HepG2 (cell line): ENCODE measurements around the gene STK39. TPM values are rescaled to one million over a fixed set of nuclear protein-coding genes. Genes with fewer than 3 reads are reported as not detected.

ENCODE experiments used
- ATAC-seq: fragments of 200-7000 bp; cut with Tn5 transposase; 3 replicates; pipeline ENCODE4 v1.9.1; 2020; ENCODE audit warnings: mild to moderate bottlenecking, moderate library complexity
- BruUV-seq: library from RNA; stranded (reverse); fragments of 400-500 nt; replicated peaks from 2 replicates; lab custom pipeline; 2021; lab: Mats Ljungman, UMichigan
- CTCF ChIA-PET: fragments of 300-600 bp; formaldehyde crosslinking; extraction: SDS; loops from one replicate; lab custom pipeline; 2021; ENCODE audit warnings: low total read pairs, inconsistent platforms, low intra/inter-chr PET ratio; lab: Yijun Ruan, JAX
- POLR2A ChIA-PET: fragments of 350-600 bp; sonication (Branson Sonifier 250); formaldehyde crosslinking; loops from one replicate; lab custom pipeline; 2020; ENCODE audit warnings: antibody characterized with exemption, inconsistent platforms; lab: Yijun Ruan, JAX
- DNase-seq: peaks from one replicate; pipeline ENCODE4 v3.0.0-alpha.2; 2015; ENCODE audit warnings: low spot score
- FAIRE-seq: peaks from 3 replicates; lab custom pipeline; 2011; peaks lifted over from hg19 to GRCh38; lab: Jason Lieb, UNC
- H2AFZ ChIP-seq: one replicate; pipeline ENCODE4 v1.6.1; 2011; ENCODE audit warnings: low read length, inconsistent platforms
- H3K27ac ChIP-seq: fragments of 300-600 bp; 3 replicates; pipeline ENCODE4 v1.8.0; 2011; ENCODE audit warnings: mixed run types, mild to moderate bottlenecking, mixed read lengths, low read length, inconsistent platforms; ENCODE audit not compliant: insufficient read depth; ENCODE audit errors: extremely low read length
- H3K27me3 ChIP-seq, 2 experiments: fragments of 200-600 bp in 1 of 2; 2 replicates in 1 of 2; 3 replicates in 1 of 2; pipeline versions ENCODE4 v1.6.0 to v1.8.0; 2011; ENCODE audit warnings: low read length in 2 of 2, mild to moderate bottlenecking in 2 of 2, moderate library complexity in 2 of 2, inconsistent platforms in 1 of 2; ENCODE audit not compliant: insufficient read depth in 2 of 2, control insufficient read depth in 1 of 2
- H3K36me3 ChIP-seq, 2 experiments: fragments of 200-600 bp in 1 of 2; replicated peaks in 1 of 2; 2 replicates in 1 of 2; 3 replicates in 1 of 2; pipeline versions ENCODE4 v1.5.1 to v1.8.0; 2011; ENCODE audit warnings: low read length in 2 of 2, inconsistent platforms in 1 of 2; ENCODE audit not compliant: insufficient read depth in 2 of 2, control insufficient read depth in 1 of 2
- H3K4me1 ChIP-seq: 2 replicates; pipeline ENCODE4 v1.5.1; 2012; ENCODE audit warnings: low read length, inconsistent platforms; ENCODE audit not compliant: insufficient read depth
- H3K4me2 ChIP-seq: 2 replicates; pipeline ENCODE4 v1.6.0; 2011; ENCODE audit warnings: low read depth, low read length, inconsistent platforms
- H3K4me3 ChIP-seq, 3 experiments: fragments of 200-600 bp in 1 of 3; sonication (generic), shearing (Covaris generic) in 1 of 3; replicated peaks in 1 of 3; 2 replicates each; pipeline ENCODE4 v1.5.1; 2011 to 2016; ENCODE audit warnings: low read length in 3 of 3, inconsistent platforms in 2 of 3, low read depth in 2 of 3, mild to moderate bottlenecking in 2 of 3, control low read depth in 1 of 3, mixed read lengths in 1 of 3; ENCODE audit not compliant: insufficient read depth in 1 of 3
- H3K79me2 ChIP-seq: one replicate; pipeline ENCODE4 v1.6.1; 2011; ENCODE audit warnings: low read length, inconsistent platforms; ENCODE audit not compliant: insufficient read depth
- H3K9ac ChIP-seq: 2 replicates; pipeline ENCODE4 v1.6.0; 2011; ENCODE audit warnings: mild to moderate bottlenecking, low read depth, low read length, inconsistent platforms; ENCODE audit not compliant: insufficient read depth
- H3K9me3 ChIP-seq: 2 replicates; pipeline ENCODE4 v1.5.1; 2012; ENCODE audit warnings: mild to moderate bottlenecking, low read length
- H4K20me1 ChIP-seq: 2 replicates; pipeline ENCODE4 v1.6.0; 2011; ENCODE audit warnings: inconsistent platforms, mild to moderate bottlenecking, low read length, moderate library complexity; ENCODE audit not compliant: insufficient read depth
- ASH2L ChIP-seq: fragments of 300-600, 200-600 bp; sonication (generic); IDR thresholded peaks from 2 replicates; pipeline ENCODE4 v1.7.0; 2017; ENCODE audit warnings: low read depth, mild to moderate bottlenecking, moderate library complexity, mixed read lengths, low read length; ENCODE audit not compliant: insufficient read length
- ATF1 ChIP-seq: IDR thresholded peaks from 2 replicates; pipeline ENCODE4 v1.6.1; 2016; ENCODE audit warnings: mild to moderate bottlenecking, control low read depth
- FOXA3 ChIP-seq: IDR thresholded peaks from 2 replicates; pipeline ENCODE4 v1.6.1; 2016; ENCODE audit warnings: missing genetic modification reagents, missing compliant biosample characterization
- GTF2F1 ChIP-seq: fragments of 150-350 bp; IDR thresholded peaks from 2 replicates; pipeline ENCODE4 v1.6.1; 2014; ENCODE audit warnings: low read length
- MTA3 ChIP-seq: sonication (generic); formaldehyde crosslinking; IDR thresholded peaks from 2 replicates; pipeline ENCODE4 v1.4.0; 2020; ENCODE audit warnings: missing genetic modification reagents
- RFX5 ChIP-seq: IDR thresholded peaks from 2 replicates; pipeline ENCODE4 v1.6.1; 2011; ENCODE audit warnings: low read depth, low read length, improper control_type of control experiment
- RORA ChIP-seq: sonication (generic); formaldehyde crosslinking; IDR thresholded peaks from 2 replicates; pipeline ENCODE4 v1.5.0; 2020; ENCODE audit warnings: mild to moderate bottlenecking, missing genetic modification reagents, moderate library complexity
- SOX6 ChIP-seq, 2 experiments: fragments of 450-650 bp in 1 of 2; sonication (generic) in 1 of 2; formaldehyde crosslinking in 1 of 2; IDR thresholded peaks; 2 replicates each; pipeline versions ENCODE4 v1.4.0 to v1.6.1; 2017 to 2020; ENCODE audit warnings: antibody characterized with exemption in 1 of 2, mild to moderate bottlenecking in 1 of 2, missing genetic modification reagents in 1 of 2
- TRAFD1 ChIP-seq: sonication (generic); formaldehyde crosslinking; IDR thresholded peaks from 2 replicates; pipeline ENCODE4 v1.5.1; 2020; ENCODE audit warnings: missing genetic modification reagents, mild to moderate bottlenecking, borderline replicate concordance
- ZBTB21 ChIP-seq: sonication (generic); formaldehyde crosslinking; IDR thresholded peaks from 2 replicates; pipeline ENCODE4 v1.4.0; 2020; ENCODE audit warnings: missing genetic modification reagents
- ZNF460 ChIP-seq: sonication (generic); formaldehyde crosslinking; IDR thresholded peaks from 2 replicates; pipeline ENCODE4 v1.5.1; 2020; ENCODE audit warnings: missing genetic modification reagents, mild to moderate bottlenecking, borderline replicate concordance
- WGBS: methylation state at CpG from one replicate; pipeline ENCODE4 v1.1.6; 2017; ENCODE audit warnings: low lambda C conversion rate; 5-methylcytosine and 5-hydroxymethylcytosine counted together
- in situ Hi-C: cut with HindIII; loops from 2 replicates; pipeline ENCODE4 v1.10.0; 2017; ENCODE audit warnings: low pct_unique_long_range_greater_than_20kb; ENCODE audit not compliant: extremely low pct_ligation_motif_present
- intact Hi-C: fragments of 100-400 bp; cut with micrococcal nuclease; formaldehyde crosslinking; loops from one replicate; pipeline ENCODE4 v1.10.0; 2022; ENCODE audit not compliant: unreplicated experiment
- polyA plus RNA-seq, 8 experiments: library from polyadenylated mRNA; depleted of rRNA in 3 of 8; stranded (reverse) in 7 of 8; unstranded in 1 of 8; fragments of >200 nt; fragmentation: Illumina TruSeq in 4 of 8; extraction: Trizol in 4 of 8; gene quantifications; 2 replicates each; pipeline versions ENCODE4 v1.2.1 to v1.2.3, GENCODE V29; 2011 to 2016; ENCODE audit warnings: low read depth in 4 of 8, missing spikeins in 1 of 8, mixed read lengths in 1 of 8; ENCODE audit not compliant: insufficient read depth in 1 of 8
- total RNA-seq, 5 experiments: library from RNA; depleted of rRNA; stranded (reverse); fragments of >200 nt; fragmentation: Illumina TruSeq; extraction: Trizol; gene quantifications; 2 replicates each; pipeline ENCODE4 v1.2.3, GENCODE V29; 2016; ENCODE audit warnings: low read depth in 1 of 5
- TF ChIP-seq, protein P1 (sequence below): sonication (generic); formaldehyde crosslinking; IDR thresholded peaks from 2 replicates; pipeline ENCODE4 v1.5.1; 2020; ENCODE audit warnings: mild to moderate bottlenecking, missing genetic modification reagents

STK39 gene
- total and polyA plus RNA-seq, 2 of the 13 experiments (the other 11 are each of a cell fraction or from before 2014, with no cell fraction given) = 27.3 to 38.4 TPM

DNA sequence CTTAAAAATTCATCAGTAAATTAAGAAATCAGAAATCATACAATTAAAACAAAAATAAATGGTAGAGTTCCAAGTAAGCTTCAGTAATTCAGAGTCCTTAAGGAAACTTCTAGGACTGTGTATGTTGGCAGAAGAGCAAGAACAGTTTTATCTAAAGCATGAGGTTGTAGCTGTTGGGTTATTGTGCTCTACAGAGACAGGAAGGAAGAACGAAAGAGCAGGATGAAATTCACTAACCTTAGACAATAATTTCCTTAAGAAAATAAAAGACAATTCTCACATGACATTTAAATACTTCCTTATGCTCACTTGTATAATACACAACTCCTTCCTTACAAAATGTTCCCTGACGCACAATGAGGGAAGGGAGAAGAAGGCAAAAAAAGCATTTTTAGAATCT, 133.4 kb downstream of the STK39 start (continued):
- TF ChIP-seq, protein P1, sequence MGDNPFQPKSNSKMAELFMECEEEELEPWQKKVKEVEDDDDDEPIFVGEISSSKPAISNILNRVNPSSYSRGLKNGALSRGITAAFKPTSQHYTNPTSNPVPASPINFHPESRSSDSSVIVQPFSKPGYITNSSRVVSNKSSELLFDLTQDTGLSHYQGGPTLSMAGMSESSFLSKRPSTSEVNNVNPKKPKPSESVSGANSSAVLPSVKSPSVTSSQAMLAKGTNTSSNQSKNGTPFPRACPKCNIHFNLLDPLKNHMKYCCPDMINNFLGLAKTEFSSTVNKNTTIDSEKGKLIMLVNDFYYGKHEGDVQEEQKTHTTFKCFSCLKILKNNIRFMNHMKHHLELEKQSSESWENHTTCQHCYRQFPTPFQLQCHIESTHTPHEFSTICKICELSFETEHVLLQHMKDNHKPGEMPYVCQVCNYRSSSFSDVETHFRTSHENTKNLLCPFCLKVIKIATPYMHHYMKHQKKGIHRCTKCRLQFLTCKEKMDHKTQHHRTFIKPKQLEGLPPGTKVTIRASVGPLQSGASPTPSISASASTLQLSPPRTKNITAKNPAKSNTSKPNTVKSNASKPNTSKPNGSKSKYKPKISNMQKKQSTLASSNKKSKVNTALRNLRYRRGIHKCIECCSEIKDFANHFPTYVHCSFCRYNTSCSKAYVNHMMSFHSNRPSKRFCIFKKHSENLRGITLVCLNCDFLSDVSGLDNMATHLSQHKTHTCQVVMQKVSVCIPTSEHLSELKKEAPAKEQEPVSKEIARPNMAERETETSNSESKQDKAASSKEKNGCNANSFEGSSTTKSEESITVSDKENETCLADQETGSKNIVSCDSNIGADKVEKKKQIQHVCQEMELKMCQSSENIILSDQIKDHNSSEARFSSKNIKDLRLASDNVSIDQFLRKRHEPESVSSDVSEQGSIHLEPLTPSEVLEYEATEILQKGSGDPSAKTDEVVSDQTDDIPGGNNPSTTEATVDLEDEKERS (CRISPR knock-in tag) = no peak

- 99% methylated on average over 2 of the region's 2 CpGs for WGBS
- no peaks in the 10 kb centered on the region for H3K4me1 ChIP-seq
- H3K27me3 ChIP-seq = no peaks in the 10 kb centered on the region
- POLR2A ChIA-PET = no interaction called here
- no peaks in the 10 kb centered on the region for H3K9me3 ChIP-seq
- ATAC-seq (no peak), DNase-seq (no peak), FAIRE-seq (no peak)
- no TSS peak for BruUV-seq
- H3K4me2 ChIP-seq = no peak overlapping the region
- H3K36me3 ChIP-seq = peaks cover 0 to 3% of the 10 kb centered on the region in 2 experiments; a peak in 3 of 5 replicates
- H3K9ac ChIP-seq = no peak overlapping the region
- in situ Hi-C loops (loop anchor here (25.0 kb wide), 4 partner anchors 570 to 1220 kb away; partner anchors contain the start of gene XIRP2), intact Hi-C loops (no loop called here)
- H2AFZ ChIP-seq = no peak overlapping the region
- H3K79me2 ChIP-seq = no peaks in the 10 kb centered on the region
- no peak overlapping the region for H3K27ac ChIP-seq
- H3K4me3 ChIP-seq = no peak overlapping the region
- TF ChIP-seq ZBTB21 (no peak), TRAFD1 (CRISPR knock-in tag) (no peak), MTA3 (CRISPR knock-in tag) (no peak), SOX6 (IDR thresholded peaks at IDR 0.05) (no peak), SOX6 (CRISPR knock-in tag; IDR thresholded peaks at IDR 0.05) (no peak), FOXA3 (no peak), ASH2L (no peak), ZNF460 (no peak), RORA (no peak), GTF2F1 (no peak), ATF1 (CRISPR knock-in tag) (no peak), RFX5 (no peak)
- TF ChIP-seq, all 625 proteins: peak for 0
- CTCF ChIA-PET = no interaction called here
- H4K20me1 ChIP-seq = no peaks in the 10 kb centered on the region
These were observed 140.1 kb downstream of the STK39 start for GRCh38 chr2:168107322-168107721.
